Caco-2 (cell line): ENCODE measurements around the gene ISG20L2. TPM values are rescaled to one million over a fixed set of nuclear protein-coding genes. Genes with fewer than 3 reads are reported as not detected.

Experiments
- BruUV-seq: library from RNA; stranded (reverse); fragments of 400-500 nt; replicated peaks from 2 replicates; lab custom pipeline; 2021; lab: Mats Ljungman, UMichigan
- CTCF ChIA-PET: fragments of 300-600 bp; sonication (Branson Sonifier 250); formaldehyde crosslinking; loops from one replicate; lab custom pipeline; 2022; ENCODE audit warnings: antibody characterized with exemption; lab: Charles Lee
- POLR2A ChIA-PET: fragments of 300-600 bp; sonication (Branson Sonifier 250); formaldehyde crosslinking; loops from one replicate; lab custom pipeline; 2022; ENCODE audit warnings: antibody characterized with exemption; lab: Charles Lee
- DNase-seq, 2 experiments: peaks; one replicate each; pipeline versions ENCODE4 v3.0.0 to v3.0.0-alpha.2; 2020 to 2022
- H3K27me3 ChIP-seq: replicated peaks from 2 replicates; pipeline ENCODE4 v1.6.0; 2011; ENCODE audit warnings: low read length; ENCODE audit not compliant: control insufficient read depth, insufficient read depth
- H3K36me3 ChIP-seq: 2 replicates; pipeline ENCODE4 v1.5.1; 2011; ENCODE audit warnings: low read length; ENCODE audit not compliant: control insufficient read depth, insufficient read depth
- H3K4me1 ChIP-seq: fragments of 250-450 bp; sonication (Bioruptor Pico); 2 replicates; pipeline ENCODE4 v1.5.1; 2020; ENCODE audit warnings: mild to moderate bottlenecking
- H3K4me3 ChIP-seq: 2 replicates; pipeline ENCODE4 v1.5.1; 2011; ENCODE audit warnings: low read depth, mild to moderate bottlenecking, control low read depth, low read length
- H3K9me3 ChIP-seq: fragments of 250-450 bp; sonication (Bioruptor Pico); 2 replicates; pipeline ENCODE4 v1.5.1; 2020; ENCODE audit warnings: mild to moderate bottlenecking, moderate library complexity
- H3K27ac Mint-ChIP-seq: one replicate; pipeline ENCODE4 v1.8.0; 2022; ENCODE audit warnings: mixed read lengths; ENCODE audit not compliant: unreplicated experiment
- H3K27me3 Mint-ChIP-seq: one replicate; pipeline ENCODE4 v1.8.0; 2022; ENCODE audit warnings: mixed read lengths; ENCODE audit not compliant: insufficient read depth, unreplicated experiment
- H3K36me3 Mint-ChIP-seq: one replicate; pipeline ENCODE4 v1.8.0; 2022; ENCODE audit warnings: mild to moderate bottlenecking, mixed read lengths; ENCODE audit not compliant: insufficient read depth, unreplicated experiment
- H3K4me1 Mint-ChIP-seq: one replicate; pipeline ENCODE4 v1.8.0; 2022; ENCODE audit warnings: low read depth, mixed read lengths; ENCODE audit not compliant: unreplicated experiment
- H3K4me3 Mint-ChIP-seq: one replicate; pipeline ENCODE4 v1.8.0; 2022; ENCODE audit warnings: mild to moderate bottlenecking, moderate library complexity, mixed read lengths; ENCODE audit not compliant: unreplicated experiment
- H3K9me3 Mint-ChIP-seq: one replicate; pipeline ENCODE4 v1.8.0; 2022; ENCODE audit warnings: mixed read lengths; ENCODE audit not compliant: unreplicated experiment
- intact Hi-C: fragments of 100-400 bp; cut with micrococcal nuclease; formaldehyde crosslinking; loops from one replicate; pipeline ENCODE4 v1.10.0; 2022; ENCODE audit not compliant: unreplicated experiment
- total RNA-seq: library from RNA; stranded (reverse); gene quantifications from 2 replicates; pipeline ENCODE4 v1.2.3, GENCODE V29; 2022
- TF ChIP-seq, protein P1 (sequence below), 2 experiments: fragments of 200-600 bp in 1 of 2; IDR thresholded peaks; 1 replicate in 1 of 2; 2 replicates in 1 of 2; pipeline versions ENCODE4 v1.5.1 to v1.8.0; 2011 to 2022; ENCODE audit warnings: antibody characterized with exemption in 1 of 2, control low read depth in 1 of 2, inconsistent platforms in 1 of 2, low read depth in 1 of 2, low read length in 1 of 2, mild to moderate bottlenecking in 1 of 2, moderate library complexity in 1 of 2; ENCODE audit not compliant: insufficient read depth in 1 of 2, severe bottlenecking in 1 of 2, unreplicated experiment in 1 of 2

The ISG20L2 gene
- total RNA-seq, 1 experiment from 2014 or later = 42.3 TPM

DNA sequence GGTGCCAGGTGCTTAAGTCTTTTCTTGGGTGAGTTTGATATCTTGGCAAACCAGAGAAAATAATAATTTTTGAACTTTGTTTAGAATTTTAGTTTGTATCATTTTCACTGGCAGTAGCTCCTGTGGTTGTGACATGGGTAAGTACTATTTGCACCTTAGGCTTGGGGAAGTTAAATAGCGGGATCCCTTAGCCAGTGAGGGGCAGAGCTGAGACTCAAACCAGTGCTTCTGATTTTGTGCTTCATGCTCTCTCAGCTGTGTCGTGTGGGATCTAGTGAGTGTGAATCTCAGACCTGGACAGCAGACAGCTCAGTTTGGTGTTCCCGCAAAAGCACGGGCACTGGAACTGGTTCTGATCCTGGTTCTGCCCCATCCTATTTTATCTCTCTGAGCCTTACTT lies 48.4 kb upstream of the ISG20L2 start:
- BruUV-seq = no TSS peak
- peaks cover 4% of the 10 kb centered on the region; the same call in 1 of the 2 replicates for H3K4me1 ChIP-seq
- CTCF ChIA-PET = interaction anchor here (0.9 kb wide), 1 partner anchor 51 kb away, joined by 4 read pairs; no protein-coding TSS in a partner anchor
- POLR2A ChIA-PET = no interaction called here
- H3K9me3 Mint-ChIP-seq = no peaks in the 10 kb centered on the region
- H3K4me3 ChIP-seq = no peak overlapping the region
- no peak overlapping the region for H3K27ac Mint-ChIP-seq
- H3K27me3 ChIP-seq = no peaks in the 10 kb centered on the region
- H3K36me3 ChIP-seq = peaks cover 1% of the 10 kb centered on the region; the same call in 1 of the 2 replicates
- no peaks in the 10 kb centered on the region for H3K9me3 ChIP-seq
- no peak for DNase-seq
- no peak overlapping the region for H3K4me3 Mint-ChIP-seq
- H3K27me3 Mint-ChIP-seq = no peaks in the 10 kb centered on the region
- TF ChIP-seq, protein P1, sequence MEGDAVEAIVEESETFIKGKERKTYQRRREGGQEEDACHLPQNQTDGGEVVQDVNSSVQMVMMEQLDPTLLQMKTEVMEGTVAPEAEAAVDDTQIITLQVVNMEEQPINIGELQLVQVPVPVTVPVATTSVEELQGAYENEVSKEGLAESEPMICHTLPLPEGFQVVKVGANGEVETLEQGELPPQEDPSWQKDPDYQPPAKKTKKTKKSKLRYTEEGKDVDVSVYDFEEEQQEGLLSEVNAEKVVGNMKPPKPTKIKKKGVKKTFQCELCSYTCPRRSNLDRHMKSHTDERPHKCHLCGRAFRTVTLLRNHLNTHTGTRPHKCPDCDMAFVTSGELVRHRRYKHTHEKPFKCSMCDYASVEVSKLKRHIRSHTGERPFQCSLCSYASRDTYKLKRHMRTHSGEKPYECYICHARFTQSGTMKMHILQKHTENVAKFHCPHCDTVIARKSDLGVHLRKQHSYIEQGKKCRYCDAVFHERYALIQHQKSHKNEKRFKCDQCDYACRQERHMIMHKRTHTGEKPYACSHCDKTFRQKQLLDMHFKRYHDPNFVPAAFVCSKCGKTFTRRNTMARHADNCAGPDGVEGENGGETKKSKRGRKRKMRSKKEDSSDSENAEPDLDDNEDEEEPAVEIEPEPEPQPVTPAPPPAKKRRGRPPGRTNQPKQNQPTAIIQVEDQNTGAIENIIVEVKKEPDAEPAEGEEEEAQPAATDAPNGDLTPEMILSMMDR (IDR thresholded peaks at IDR 0.05; ENCODE audit: insufficient read depth in 1 of 2, low read depth in 1 of 2, low read length in 1 of 2, severe bottlenecking in 1 of 2, unreplicated experiment in 1 of 2) = no peak
- intact Hi-C loops = no loop called here
- H3K36me3 Mint-ChIP-seq = peaks cover 52% of the 10 kb centered on the region
- peaks cover 13% of the 10 kb centered on the region for H3K4me1 Mint-ChIP-seq

DNA sequence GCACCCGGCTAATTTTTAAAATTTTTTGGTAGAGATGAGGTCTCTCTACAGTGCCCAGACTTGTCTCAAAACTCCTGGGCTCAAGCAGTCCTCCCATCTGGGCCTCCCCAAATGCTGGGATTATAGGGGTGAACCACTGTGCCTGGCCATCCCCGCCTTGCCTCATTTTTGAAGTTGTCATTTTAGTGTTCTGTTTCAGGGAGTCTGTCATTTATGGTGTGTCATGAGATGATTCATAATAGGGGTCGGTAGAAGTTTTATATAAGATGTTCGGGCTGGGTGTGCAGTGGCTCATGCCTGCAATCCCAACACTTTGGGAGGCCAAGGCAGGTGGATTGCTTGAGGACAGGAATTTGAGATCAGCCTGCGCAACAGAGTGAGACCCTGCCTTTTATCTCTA lies 47.2 kb upstream of the ISG20L2 start:
- peaks cover 49% of the 10 kb centered on the region for H3K36me3 Mint-ChIP-seq
- H3K27me3 Mint-ChIP-seq = no peaks in the 10 kb centered on the region
- no peak for DNase-seq
- intact Hi-C loops = no loop called here
- H3K9me3 ChIP-seq = no peaks in the 10 kb centered on the region
- H3K36me3 ChIP-seq = peaks cover 3% of the 10 kb centered on the region
- peaks cover 4% of the 10 kb centered on the region; the same call in 1 of the 2 replicates for H3K4me1 ChIP-seq
- no peak overlapping the region for H3K4me3 ChIP-seq
- no TSS peak for BruUV-seq
- H3K4me3 Mint-ChIP-seq = no peak overlapping the region
- no peak overlapping the region for H3K27ac Mint-ChIP-seq
- TF ChIP-seq, protein P1 (IDR thresholded peaks at IDR 0.05; ENCODE audit: insufficient read depth in 1 of 2, low read depth in 1 of 2, low read length in 1 of 2, severe bottlenecking in 1 of 2, unreplicated experiment in 1 of 2) = no peak
- ChIA-PET CTCF (no interaction called here), POLR2A (no interaction called here)
- H3K9me3 Mint-ChIP-seq = no peaks in the 10 kb centered on the region
- peaks cover 21% of the 10 kb centered on the region for H3K4me1 Mint-ChIP-seq
- H3K27me3 ChIP-seq = no peaks in the 10 kb centered on the region

DNA sequence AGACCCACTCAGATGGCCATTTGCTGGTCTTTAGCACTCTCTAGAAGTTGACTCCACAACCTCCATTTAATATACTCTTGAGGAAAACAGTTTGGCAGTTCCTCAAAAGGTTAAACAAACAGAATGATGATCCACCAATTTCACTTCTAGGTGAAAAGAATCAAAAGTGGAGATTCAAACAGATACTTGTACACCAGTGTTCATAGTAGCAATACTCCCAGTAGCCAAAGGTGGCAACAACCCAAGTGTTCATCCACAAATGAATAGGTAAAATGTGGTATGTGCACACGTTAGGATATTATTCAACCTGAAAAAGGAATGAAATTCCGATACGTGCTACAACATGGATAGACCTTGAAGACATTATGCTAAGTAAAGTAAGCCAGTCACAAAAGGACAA lies 45.0 kb upstream of the ISG20L2 start:
- intact Hi-C loops = no loop called here
- no peak overlapping the region for H3K4me3 ChIP-seq
- H3K27me3 Mint-ChIP-seq = no peaks in the 10 kb centered on the region
- peaks cover 4% of the 10 kb centered on the region for H3K36me3 ChIP-seq
- no peaks in the 10 kb centered on the region for H3K9me3 ChIP-seq
- BruUV-seq = no TSS peak
- ChIA-PET POLR2A (no interaction called here), CTCF (interaction anchor here (1.2 kb wide), 1 partner anchor 47 kb away, joined by 7 read pairs; no protein-coding TSS in a partner anchor)
- DNase-seq = no peak
- H3K4me1 Mint-ChIP-seq = peaks cover 39% of the 10 kb centered on the region
- peaks cover 65% of the 10 kb centered on the region for H3K36me3 Mint-ChIP-seq
- TF ChIP-seq, protein P1 (IDR thresholded peaks at IDR 0.05; ENCODE audit: insufficient read depth in 1 of 2, low read depth in 1 of 2, low read length in 1 of 2, severe bottlenecking in 1 of 2, unreplicated experiment in 1 of 2) = peak; percentile 10 to 22
- no peaks in the 10 kb centered on the region for H3K9me3 Mint-ChIP-seq
- peaks cover 12% of the 10 kb centered on the region; the same call in 1 of the 2 replicates for H3K4me1 ChIP-seq
- H3K4me3 Mint-ChIP-seq = no peak overlapping the region
- no peak overlapping the region for H3K27ac Mint-ChIP-seq
- H3K27me3 ChIP-seq = no peaks in the 10 kb centered on the region
